Nephron progenitor cell (in vitro differentiated cells): Measurements from ENCODE around the gene SIN3A.

ENCODE experiments used
- DNase-seq: peaks from one replicate; pipeline ENCODE4 v3.0.0; 2021
- H3K27ac Mint-ChIP-seq: 2 replicates; pipeline ENCODE4 v1.8.0; 2021; ENCODE audit warnings: mild to moderate bottlenecking, moderate library complexity, mixed read lengths
- H3K27me3 Mint-ChIP-seq: 2 replicates; pipeline ENCODE4 v1.8.0; 2021; ENCODE audit warnings: mild to moderate bottlenecking, low read depth, mixed read lengths; ENCODE audit not compliant: poor library complexity
- H3K36me3 Mint-ChIP-seq: 2 replicates; pipeline ENCODE4 v1.8.0; 2021; ENCODE audit warnings: low read depth, mixed read lengths
- H3K4me1 Mint-ChIP-seq: 2 replicates; pipeline ENCODE4 v1.8.0; 2021; ENCODE audit warnings: mixed read lengths
- H3K4me3 Mint-ChIP-seq: 2 replicates; pipeline ENCODE4 v1.8.0; 2021; ENCODE audit warnings: mild to moderate bottlenecking, moderate library complexity, mixed read lengths
- H3K9me3 Mint-ChIP-seq: 2 replicates; pipeline ENCODE4 v1.8.0; 2021; ENCODE audit warnings: mild to moderate bottlenecking, moderate library complexity, mixed read lengths
- CTCF ChIP-seq: fragments of 200-600 bp; sonication (generic); IDR thresholded peaks from 2 replicates; pipeline ENCODE4 v1.5.0; 2021; ENCODE audit warnings: antibody characterized with exemption

Gene SIN3A

GRCh38 chr15:75361361-75361988 lies 90.0 kb downstream of the SIN3A start:
- no peaks in the 10 kb centered on the region for H3K27me3 Mint-ChIP-seq
- DNase-seq = no peak
- H3K4me3 Mint-ChIP-seq = no peak overlapping the region
- no peak overlapping the region for H3K27ac Mint-ChIP-seq
- H3K9me3 Mint-ChIP-seq = no peaks in the 10 kb centered on the region
- TF ChIP-seq CTCF = no peak
- H3K4me1 Mint-ChIP-seq = no peaks in the 10 kb centered on the region
- H3K36me3 Mint-ChIP-seq = peaks cover 9% of the 10 kb centered on the region

- TF ChIP-seq CTCF = no peak
- Mint-ChIP-seq H3K4me3 (no peak overlapping the region), H3K9me3 (no peaks in the 10 kb centered on the region), H3K4me1 (no peaks in the 10 kb centered on the region), H3K27ac (no peak overlapping the region), H3K36me3 (peaks cover 9% of the 10 kb centered on the region), H3K27me3 (peaks cover 3% of the 10 kb centered on the region)
- DNase-seq = no peak
Measured at GRCh38 chr15:75360856-75361255, 90.6 kb downstream of the SIN3A start.

- peaks cover 3% of the 10 kb centered on the region for H3K27me3 Mint-ChIP-seq
- peaks cover 9% of the 10 kb centered on the region for H3K36me3 Mint-ChIP-seq
- no peak overlapping the region for H3K27ac Mint-ChIP-seq
- DNase-seq = no peak
- no peaks in the 10 kb centered on the region for H3K4me1 Mint-ChIP-seq
- no peaks in the 10 kb centered on the region for H3K9me3 Mint-ChIP-seq
- no peak overlapping the region for H3K4me3 Mint-ChIP-seq
- no peak for TF ChIP-seq CTCF
Measured at GRCh38 chr15:75360391-75360790, 91.1 kb downstream of the SIN3A start.

- DNase-seq = no peak
- no peaks in the 10 kb centered on the region for H3K9me3 Mint-ChIP-seq
- H3K27me3 Mint-ChIP-seq = peaks cover 3% of the 10 kb centered on the region
- TF ChIP-seq CTCF = no peak
- H3K4me1 Mint-ChIP-seq = no peaks in the 10 kb centered on the region
- no peak overlapping the region for H3K27ac Mint-ChIP-seq
- H3K36me3 Mint-ChIP-seq = peaks cover 5% of the 10 kb centered on the region
- H3K4me3 Mint-ChIP-seq = no peak overlapping the region
Measured at GRCh38 chr15:75359537-75360250, 91.8 kb downstream of the SIN3A start.

- Mint-ChIP-seq H3K9me3 (no peaks in the 10 kb centered on the region), H3K36me3 (peaks cover 4% of the 10 kb centered on the region), H3K4me3 (no peak overlapping the region), H3K27me3 (peaks cover 3% of the 10 kb centered on the region), H3K27ac (no peak overlapping the region), H3K4me1 (no peaks in the 10 kb centered on the region)
- DNase-seq = no peak
- no peak for TF ChIP-seq CTCF
Measured at GRCh38 chr15:75358771-75359536, 92.5 kb downstream of the SIN3A start.
